GM23248 (cell line): ENCODE data around the gene OXT.

Experiments used
- EZH2 ChIP-seq: fragments of 200-600 bp; sonication (generic); IDR thresholded peaks from 2 replicates; pipeline ENCODE4 v1.6.1; 2018; ENCODE audit warnings: antibody characterized with exemption, mild to moderate bottlenecking; ENCODE audit not compliant: insufficient read depth, poor library complexity, severe bottlenecking
- EZH2phosphoT487 ChIP-seq: fragments of 200-600 bp; sonication (generic); IDR thresholded peaks from 2 replicates; pipeline ENCODE4 v1.6.1; 2018; ENCODE audit warnings: antibody characterized with exemption, moderate library complexity, mild to moderate bottlenecking, low read depth; ENCODE audit not compliant: insufficient read depth

GRCh38 chr20:3085571-3086072 lies 14.2 kb downstream of the OXT start:
- TF ChIP-seq EZH2 (no peak), EZH2phosphoT487 (no peak)
